AG20443 (cell line): ENCODE measurements around the gene SRRM2.

Source experiments
- DNase-seq: peaks from one replicate; pipeline ENCODE4 v3.0.0; 2012; ENCODE audit warnings: low spot score, mixed read lengths

SRRM2 gene

DNA sequence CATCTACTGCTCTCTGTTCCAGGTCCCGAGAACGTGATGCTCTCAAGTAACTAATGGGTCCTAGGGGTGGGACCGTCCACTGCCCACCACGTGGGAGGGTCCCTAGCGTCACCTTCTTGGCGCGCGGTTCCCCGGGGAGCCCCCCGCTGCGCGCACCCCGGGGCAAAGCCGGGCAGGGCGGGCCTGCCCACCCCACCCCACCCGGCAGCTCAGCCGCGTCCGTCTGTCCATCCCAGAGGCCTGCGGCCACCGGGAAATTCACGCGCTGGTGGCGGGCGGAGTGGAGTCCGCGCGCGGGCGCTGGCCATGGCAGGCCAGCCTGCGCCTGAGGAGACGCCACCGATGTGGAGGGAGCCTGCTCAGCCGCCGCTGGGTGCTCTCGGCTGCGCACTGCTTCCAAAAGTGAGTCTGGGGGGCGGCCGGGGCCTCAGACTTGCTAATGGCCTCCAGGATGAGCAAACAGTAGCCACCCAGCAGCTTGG, 46.3 kb downstream of the SRRM2 start:
- DNase-seq: peak; percentile 7

DNA sequence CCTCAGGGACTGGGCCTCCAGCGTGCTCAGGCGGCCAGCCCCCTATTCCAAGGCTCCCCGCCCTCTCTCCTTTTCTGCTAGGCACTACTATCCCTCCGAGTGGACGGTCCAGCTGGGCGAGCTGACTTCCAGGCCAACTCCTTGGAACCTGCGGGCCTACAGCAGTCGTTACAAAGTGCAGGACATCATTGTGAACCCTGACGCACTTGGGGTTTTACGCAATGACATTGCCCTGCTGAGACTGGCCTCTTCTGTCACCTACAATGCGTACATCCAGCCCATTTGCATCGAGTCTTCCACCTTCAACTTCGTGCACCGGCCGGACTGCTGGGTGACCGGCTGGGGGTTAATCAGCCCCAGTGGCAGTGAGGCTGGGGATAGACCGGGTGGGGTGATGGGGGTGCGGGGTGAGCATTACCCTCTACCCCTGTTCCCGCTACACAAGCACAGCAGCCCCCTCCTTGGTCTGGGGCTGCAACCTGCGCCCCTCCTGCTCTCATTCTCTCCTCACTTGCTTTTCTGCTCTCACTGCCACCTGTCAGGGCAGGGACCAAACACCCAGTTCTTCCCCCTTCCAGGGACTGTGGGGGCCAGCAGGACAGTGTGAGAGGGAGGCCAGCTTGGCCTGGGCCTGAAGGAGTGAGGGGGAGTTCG, 46.9 kb downstream of the SRRM2 start:
- DNase-seq: peak; percentile 6

DNA sequence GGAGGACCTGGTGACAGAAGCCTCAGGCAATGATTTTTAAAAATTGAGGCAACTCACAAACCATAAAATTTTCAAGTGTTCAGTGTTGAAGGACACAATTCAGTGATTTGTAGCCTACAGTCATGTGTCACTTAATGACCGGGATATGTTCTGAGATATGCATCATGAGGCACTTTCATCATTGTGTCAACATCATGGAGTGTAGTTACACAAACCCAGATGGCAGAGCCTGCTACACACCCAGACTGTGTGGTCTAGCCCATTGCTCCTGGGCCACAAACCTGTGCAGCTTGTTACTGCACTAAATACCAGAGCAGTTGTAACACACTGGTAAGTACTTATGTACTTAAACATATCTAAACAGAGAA, 47.4 kb downstream of the SRRM2 start:
- DNase-seq: peak; percentile 10

DNA sequence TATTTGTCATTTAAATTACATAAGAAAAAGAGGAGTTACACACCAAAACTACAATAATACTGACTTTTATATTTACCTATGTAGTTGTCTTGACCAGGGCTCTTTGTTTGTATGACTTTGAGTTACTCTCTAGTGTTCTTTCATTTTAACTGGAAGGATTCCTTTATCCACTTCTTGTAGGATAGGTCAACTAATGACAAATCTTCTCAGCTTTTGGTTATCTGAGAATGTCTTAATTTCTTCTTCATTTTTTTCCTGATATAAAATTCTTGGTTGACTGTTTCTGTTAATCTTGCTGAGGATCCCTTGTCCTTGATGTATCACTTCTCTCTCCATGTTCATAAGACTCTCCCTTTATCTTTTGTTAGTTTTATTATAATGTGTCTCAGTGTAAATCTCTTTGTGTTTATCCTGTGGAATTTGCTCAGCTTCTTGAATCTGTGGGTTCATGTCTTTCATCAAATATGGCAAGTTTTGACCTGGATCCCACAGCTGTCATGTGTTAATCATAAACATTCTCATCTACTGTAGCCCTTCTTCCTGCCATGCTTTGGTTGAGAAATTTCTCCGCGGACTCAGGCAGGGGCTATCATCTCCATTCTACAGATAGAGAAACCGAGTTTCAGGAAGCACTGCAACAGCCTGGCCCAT, 51.2 kb downstream of the SRRM2 start:
- no peak for DNase-seq

DNA sequence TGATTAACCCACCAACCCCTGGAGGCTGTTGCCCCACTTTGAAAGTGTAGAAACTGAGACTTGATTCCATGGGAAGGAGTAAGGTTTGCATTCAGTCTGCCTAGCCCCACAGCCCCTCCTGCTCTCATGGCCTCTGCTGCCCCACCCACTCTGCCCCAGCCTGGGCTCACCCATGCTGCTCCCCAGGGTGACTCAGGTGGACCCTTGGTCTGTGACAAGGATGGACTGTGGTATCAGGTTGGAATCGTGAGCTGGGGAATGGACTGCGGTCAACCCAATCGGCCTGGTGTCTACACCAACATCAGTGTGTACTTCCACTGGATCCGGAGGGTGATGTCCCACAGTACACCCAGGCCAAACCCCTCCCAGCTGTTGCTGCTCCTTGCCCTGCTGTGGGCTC, 52.3 kb downstream of the SRRM2 start:
- DNase-seq: no peak

DNA sequence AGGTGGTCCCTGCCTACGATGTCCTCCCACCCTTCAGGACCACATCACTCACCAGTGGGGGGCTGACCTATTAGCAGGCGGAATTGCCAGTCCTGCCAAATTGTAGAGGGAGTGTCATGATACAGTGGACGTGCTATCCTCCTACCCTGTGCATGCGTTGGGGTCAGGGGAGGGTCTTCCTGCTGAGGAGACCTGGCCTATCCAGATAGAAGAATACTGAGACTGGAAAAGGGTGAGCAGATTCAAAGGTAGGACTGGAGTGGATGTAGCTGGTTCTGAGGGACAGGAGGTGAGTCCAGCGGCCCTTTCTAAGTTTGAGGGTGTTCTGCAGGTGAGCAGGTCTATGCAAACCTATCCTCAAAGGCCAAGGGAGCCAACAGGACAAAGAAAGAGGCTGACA, 53.8 kb downstream of the SRRM2 start:
- no peak for DNase-seq

DNA sequence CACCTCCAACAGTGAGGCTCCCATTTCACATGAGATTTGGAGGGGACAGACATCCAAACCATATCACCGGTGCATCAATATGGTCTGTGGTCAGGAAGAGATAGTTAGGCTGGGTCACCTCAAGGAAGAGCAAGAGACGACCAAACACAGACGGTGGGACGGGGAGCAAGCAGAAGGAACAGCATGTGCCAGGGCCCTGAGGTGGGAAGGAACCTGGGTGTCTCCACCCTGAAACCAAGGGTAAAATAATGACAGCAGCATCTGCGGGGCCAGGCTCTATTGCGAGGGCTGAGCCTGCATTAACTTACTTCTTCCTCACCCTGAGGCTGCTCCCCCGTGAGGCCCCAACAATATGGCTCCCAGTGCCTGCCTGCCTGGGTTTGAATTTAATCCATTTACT, 55.7 kb downstream of the SRRM2 start:
- DNase-seq: no peak

DNA sequence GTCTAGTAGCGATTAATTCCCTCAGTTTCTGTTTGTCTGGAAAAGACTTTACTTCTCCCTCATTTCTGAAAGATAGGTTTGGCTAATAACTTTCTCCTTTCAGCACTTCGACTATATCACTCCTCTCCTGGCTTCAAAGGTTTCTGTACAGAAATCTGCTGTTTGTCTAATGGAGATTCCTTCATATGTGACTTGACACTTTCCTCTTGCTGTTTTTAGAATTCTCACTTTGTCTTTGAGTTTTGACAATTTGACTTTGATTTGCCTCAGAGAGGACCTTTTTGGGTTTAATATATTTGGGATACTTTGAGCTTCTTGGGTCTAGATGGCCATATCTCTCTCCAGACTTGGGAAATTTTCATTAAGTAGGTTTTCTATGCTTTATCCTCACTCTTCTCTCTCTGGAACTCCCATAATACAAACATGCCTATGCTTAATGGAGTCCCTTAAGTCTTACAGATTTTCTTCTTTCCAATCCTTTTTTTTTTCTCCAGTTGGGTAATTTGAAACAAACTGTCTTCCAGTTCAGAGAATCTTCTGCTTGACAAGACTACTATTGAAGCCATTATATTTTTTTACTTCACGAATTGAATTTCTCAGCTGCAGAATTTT, 56.8 kb downstream of the SRRM2 start:
- DNase-seq: no peak

DNA sequence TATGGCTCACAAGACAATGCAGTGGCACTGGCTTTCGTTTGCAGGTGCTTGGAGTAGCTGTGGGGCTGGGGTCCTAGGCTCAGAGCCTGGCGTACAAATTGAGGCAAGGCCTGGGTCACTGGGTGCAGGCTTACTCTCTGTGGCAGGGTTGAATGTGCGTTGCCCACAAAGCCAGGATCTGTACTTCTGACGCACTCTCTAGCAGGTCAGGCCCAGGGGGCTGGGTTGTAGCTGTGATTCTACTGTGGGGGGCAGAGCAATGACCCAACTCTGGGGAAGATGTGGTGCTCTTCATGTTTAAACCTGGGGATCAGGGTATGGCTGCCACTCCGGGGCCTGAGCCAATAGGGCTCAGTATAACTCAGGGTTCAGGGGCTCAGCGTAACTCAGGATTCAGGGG, 58.2 kb downstream of the SRRM2 start:
- no peak for DNase-seq

DNA sequence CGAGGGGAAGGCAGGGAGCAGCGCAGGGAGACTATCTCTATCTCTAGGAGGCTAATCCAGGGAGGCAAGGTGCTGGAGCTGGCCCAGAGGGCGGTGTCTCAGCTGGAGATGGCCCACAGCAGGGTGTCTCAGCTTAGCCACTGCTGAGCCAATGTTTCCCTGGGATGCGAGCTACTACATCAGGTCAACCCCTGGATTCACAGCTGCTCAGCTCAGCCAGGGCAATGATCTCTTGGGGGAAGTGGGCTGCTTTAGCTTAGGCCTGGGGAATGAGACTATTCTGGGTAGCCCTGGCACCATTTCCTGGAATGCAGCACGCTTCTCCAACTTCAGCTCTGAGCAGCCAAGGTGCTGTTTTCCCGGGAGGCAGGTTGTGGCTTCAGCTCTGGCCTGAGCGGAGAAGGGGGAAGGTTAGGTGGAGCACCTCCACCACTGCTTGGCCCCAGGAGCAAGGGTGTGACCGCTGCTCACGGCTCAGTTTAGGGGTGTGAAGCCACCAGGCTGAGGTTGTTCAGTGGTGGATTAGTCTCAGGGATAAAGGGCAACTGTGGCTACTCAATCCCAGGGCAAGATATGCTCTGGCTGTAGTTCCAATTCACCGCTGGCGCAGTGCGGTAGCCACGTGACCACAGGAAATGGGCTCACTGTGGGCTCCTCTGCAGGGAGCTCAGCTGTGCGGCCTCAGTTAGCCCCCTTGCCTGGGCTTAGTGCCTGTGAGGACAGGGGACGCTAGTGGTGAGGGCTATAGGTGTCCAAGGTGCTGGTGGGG, 59.4 kb downstream of the SRRM2 start:
- no peak for DNase-seq

DNA sequence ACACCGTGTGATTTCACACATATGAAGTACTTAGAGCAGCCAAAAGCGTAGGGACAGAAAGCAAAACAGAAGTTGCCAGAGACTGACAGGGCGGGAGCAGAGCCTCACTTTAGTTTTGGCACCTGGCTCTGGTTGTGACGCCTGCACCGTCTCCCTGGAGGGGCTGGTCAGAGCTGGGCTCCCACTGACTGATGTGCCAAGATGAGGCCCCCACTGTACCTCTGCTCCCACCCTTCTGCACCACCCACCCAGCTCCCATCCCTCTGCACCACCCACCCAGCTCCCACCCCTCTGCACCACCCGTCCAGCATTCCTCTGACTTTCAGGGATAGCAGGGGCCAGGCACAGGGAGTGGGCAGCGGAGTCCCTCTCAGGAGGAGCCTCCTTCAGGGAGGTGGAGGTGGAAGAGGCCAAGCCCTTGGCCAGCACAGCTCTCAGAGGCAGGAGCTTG, 61.4 kb downstream of the SRRM2 start:
- DNase-seq: no peak

DNA sequence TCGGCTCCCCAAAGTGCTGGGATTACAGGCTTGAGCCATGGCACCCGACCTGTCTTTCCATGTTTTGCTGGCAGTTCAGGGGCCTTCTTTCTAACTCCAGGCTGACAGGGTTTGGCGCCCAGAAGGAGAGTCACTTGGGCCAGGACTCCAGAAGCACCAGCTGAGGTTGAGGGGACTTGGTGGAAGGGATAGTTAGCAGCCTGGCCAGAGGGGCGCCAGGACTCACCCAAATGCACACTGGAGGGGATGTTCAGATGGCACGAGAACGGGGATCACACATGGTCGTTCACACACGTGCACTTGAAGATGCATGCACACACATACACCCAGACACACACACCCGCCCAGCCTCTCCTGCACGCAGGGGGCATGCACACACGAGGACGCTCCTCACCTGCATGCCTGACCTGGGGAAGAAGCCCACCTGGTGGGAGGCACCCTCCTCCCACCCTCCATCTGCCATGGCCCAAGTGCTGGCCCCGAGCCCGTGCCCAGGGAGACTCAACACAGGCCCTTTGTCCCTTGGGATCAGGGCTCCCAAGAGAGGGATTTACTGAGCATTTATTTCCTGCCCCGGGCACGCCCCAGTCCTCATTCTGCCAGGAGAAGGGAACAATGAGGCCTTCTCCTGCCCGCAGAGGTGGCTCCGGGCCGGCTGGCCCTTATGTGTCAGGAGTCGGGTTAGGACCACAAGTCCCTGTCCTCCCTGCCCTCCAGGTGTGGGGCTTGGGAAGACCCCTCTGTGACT, 62.3 kb downstream of the SRRM2 start:
- no peak for DNase-seq

DNA sequence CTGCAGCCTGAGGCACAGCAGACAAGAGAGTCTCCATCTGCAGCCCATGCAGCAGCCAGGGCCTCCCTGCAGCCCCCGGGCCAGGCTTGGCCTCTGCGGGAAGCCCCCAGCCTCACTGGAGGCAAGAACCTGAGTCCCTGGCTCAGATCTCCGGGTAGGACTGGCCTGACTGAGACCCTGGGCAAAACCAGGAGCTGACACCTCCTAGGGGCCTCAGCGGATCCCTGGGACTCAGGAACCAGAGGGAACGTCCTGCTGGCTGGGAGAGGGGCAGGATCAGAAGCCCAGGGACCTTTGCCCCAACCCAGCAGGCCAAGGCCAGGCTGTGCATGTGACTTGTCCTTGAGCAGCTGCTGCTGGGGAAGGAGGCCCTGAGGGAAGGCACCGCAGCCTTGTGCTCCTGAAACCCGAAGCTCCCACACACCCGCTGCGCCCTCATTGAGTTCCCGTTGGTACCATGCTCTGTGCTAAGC, 62.9 kb downstream of the SRRM2 start:
- DNase-seq: no peak

DNA sequence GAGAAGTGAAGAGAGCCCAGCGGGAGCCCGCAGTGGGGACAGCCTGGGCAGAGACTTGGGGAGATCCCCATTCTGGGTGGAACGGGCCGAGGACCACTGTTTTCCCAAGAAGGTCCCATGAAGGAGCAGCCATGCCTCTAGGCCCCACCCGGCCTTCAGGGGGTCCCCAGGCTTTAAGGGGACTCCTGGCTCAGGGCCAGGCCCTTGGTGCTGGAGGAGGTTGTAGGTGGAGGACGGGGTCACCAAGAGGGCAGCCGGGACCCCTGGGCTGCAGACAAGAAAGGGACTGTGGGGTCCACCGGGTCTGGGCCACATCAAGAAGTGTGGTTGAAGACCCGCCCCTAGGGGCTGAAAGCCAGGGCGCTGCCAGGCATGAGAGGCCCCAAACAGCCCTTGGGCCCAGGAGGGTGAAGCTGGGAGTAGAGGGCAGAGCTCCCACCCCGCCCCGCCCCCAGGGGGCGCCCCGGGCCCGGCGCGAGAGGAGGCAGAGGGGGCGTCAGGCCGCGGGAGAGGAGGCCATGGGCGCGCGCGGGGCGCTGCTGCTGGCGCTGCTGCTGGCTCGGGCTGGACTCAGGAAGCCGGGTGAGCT, 64.4 kb downstream of the SRRM2 start, which contains the start of gene PRSS21:
Gene PRSS21, plus strand, starts transcription at position 487 of the 589 bp plus-strand sequence. Its CDS starts 32 bp downstream, at position 519.
- DNase-seq: no peak

DNA sequence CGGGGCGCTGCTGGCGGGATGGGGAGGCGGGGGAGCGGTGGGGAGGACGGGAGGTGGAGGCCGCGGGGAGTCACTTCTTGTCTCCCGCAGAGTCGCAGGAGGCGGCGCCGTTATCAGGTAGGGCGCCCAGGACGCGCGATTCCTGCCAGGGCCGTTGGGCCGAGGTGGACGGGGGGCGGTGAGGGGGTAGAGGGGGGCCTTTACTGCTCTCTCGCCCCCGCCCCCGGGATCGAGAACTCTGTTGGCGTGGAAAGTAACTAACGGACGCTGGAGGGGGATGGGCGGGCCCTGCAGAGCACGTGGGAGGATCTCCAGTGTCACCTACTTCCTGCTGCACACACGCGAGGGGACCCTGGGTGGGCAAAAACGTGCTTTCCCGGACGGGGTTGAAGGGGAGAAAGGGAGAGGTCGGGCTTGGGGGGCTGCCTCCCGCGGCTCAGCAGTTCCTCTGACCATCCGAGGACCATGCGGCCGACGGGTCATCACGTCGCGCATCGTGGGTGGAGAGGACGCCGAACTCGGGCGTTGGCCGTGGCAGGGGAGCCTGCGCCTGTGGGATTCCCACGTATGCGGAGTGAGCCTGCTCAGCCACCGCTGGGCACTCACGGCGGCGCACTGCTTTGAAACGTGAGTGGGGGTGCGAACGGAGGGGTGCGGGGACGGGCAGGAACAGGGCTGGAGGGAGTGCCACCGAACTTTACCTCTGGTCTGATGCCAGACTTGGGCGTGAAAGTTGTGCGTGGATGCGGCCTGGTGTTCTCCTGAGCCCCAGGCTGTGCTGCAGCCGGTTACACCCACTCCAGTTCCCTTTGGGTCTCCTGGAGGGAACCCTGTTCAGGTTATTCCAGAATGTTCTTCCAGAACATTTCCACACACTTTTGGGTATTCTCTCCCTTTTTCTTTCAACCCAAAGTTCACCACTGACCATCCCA, 65.2 kb downstream of the SRRM2 start:
- no peak for DNase-seq

DNA sequence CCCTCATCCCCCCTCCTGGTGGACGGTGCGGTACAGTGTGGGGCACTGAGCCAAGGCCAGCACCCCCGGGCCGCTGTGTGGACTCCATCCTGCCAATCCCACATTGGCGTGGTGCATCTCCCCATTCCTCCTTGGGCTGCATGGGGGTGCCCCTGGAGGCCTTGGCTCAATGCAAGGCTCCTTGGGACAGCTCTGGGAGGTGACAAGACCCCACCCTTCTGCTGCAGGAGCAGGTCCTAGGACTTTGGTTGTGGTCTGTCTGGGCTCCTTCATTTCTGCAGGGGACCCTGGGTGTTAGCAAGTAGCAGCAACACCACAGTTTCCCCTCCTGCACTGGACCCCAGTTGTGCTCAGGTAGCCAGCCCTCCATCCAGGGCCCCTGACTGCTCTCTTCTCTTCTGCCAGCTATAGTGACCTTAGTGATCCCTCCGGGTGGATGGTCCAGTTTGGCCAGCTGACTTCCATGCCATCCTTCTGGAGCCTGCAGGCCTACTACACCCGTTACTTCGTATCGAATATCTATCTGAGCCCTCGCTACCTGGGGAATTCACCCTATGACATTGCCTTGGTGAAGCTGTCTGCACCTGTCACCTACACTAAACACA, 65.9 kb downstream of the SRRM2 start:
- no peak for DNase-seq

DNA sequence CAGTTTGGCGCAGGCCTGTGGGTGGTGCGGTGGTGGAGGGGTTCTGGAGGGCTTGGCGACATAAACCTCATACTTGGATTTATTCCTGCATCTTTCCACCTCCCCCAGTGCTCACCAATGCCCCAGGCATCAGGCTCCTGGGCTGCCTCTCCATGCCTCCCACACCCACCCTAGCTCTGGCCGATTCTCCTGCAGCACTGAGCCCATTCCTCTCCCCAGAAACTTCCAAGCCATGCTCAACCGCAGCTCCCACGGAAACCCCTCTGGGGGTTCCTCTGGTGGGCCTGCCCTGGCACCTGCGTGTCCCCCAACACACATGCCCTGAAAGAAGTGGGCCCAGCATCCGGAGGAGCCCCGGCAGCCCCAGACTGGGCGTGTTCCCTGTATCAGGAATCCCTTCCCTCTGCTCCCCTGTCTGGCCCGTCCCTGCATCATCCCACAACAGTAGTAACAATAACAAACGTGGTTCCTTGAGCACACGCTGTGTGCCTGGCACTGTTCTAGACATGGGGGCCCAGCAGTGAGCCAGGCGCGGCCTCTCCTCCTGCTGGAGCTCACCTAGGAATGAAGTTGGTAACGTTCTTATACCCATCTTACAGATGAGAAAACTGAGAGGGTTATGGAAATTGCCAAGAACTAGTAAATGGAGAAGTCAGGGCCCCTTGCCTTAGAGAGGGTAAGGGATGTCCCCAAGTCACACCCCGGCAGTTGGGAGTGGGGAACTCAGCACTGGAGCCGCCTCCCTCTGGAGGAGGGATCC, 66.9 kb downstream of the SRRM2 start:
- no peak for DNase-seq

DNA sequence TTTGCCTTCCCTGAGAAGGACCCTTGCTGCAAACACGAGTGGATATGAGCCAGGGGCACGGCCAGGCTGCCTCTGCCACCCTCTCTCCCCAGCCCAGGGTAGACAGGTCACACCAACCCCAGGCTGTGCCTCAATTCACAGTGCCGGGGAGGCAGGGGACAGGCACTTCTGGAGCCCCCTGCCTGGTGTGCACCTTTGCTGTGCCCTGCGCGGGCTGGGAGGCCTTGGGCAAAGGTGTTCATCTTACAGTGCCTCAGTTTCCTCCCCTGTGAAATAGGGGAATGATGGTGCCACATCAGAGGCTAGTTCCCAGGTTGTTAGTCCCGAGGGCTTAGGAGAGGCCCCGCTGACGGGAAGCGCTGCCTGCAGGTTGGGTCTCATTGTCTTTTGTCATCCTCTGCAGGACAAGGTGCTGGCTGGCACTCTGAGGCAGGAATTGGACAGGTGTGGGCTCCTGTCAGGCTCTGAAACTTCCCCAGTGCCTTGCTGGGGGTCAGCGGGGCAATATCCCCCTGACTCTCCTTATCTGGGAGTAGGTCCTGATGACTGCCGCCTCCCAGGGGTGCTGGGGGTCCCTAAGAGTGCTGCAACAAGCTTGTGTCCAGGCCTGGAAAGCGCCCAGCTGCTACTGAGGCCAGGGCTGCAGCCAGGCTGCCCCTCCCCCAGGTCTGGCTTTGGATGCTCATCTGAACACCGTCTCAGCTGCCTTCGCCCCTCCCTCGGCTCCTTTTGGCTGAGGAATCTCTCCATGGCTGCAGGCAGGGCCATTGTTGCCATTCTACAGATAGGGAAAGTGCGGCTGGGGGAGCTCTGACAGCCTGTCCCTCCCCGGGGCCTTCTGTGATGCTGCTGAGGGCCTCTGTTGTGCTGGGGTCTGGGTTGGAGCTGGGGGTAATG, 67.7 kb downstream of the SRRM2 start:
- no peak for DNase-seq
